HepG2 (cell line): ENCODE data around the gene AXIN2. TPM values are rescaled to one million over a fixed set of nuclear protein-coding genes. Genes with fewer than 3 reads are reported as not detected.

ENCODE experiments used
- ATAC-seq: fragments of 200-7000 bp; cut with Tn5 transposase; 3 replicates; pipeline ENCODE4 v1.9.1; 2020; ENCODE audit warnings: mild to moderate bottlenecking, moderate library complexity
- BruUV-seq: library from RNA; stranded (reverse); fragments of 400-500 nt; replicated peaks from 2 replicates; lab custom pipeline; 2021; lab: Mats Ljungman, UMichigan
- CTCF ChIA-PET: fragments of 300-600 bp; formaldehyde crosslinking; extraction: SDS; loops from one replicate; lab custom pipeline; 2021; ENCODE audit warnings: low total read pairs, inconsistent platforms, low intra/inter-chr PET ratio; lab: Yijun Ruan, JAX
- POLR2A ChIA-PET: fragments of 350-600 bp; sonication (Branson Sonifier 250); formaldehyde crosslinking; loops from one replicate; lab custom pipeline; 2020; ENCODE audit warnings: antibody characterized with exemption, inconsistent platforms; lab: Yijun Ruan, JAX
- DNase-seq: peaks from one replicate; pipeline ENCODE4 v3.0.0-alpha.2; 2015; ENCODE audit warnings: low spot score
- FAIRE-seq: peaks from 3 replicates; lab custom pipeline; 2011; peaks lifted over from hg19 to GRCh38; lab: Jason Lieb, UNC
- H2AFZ ChIP-seq: one replicate; pipeline ENCODE4 v1.6.1; 2011; ENCODE audit warnings: low read length, inconsistent platforms
- H3K27ac ChIP-seq: fragments of 300-600 bp; 3 replicates; pipeline ENCODE4 v1.8.0; 2011; ENCODE audit warnings: mixed run types, mild to moderate bottlenecking, mixed read lengths, low read length, inconsistent platforms; ENCODE audit not compliant: insufficient read depth; ENCODE audit errors: extremely low read length
- H3K27me3 ChIP-seq, 2 experiments: fragments of 200-600 bp in 1 of 2; 2 replicates in 1 of 2; 3 replicates in 1 of 2; pipeline versions ENCODE4 v1.6.0 to v1.8.0; 2011; ENCODE audit warnings: low read length in 2 of 2, mild to moderate bottlenecking in 2 of 2, moderate library complexity in 2 of 2, inconsistent platforms in 1 of 2; ENCODE audit not compliant: insufficient read depth in 2 of 2, control insufficient read depth in 1 of 2
- H3K36me3 ChIP-seq, 2 experiments: fragments of 200-600 bp in 1 of 2; replicated peaks in 1 of 2; 2 replicates in 1 of 2; 3 replicates in 1 of 2; pipeline versions ENCODE4 v1.5.1 to v1.8.0; 2011; ENCODE audit warnings: low read length in 2 of 2, inconsistent platforms in 1 of 2; ENCODE audit not compliant: insufficient read depth in 2 of 2, control insufficient read depth in 1 of 2
- H3K4me1 ChIP-seq: 2 replicates; pipeline ENCODE4 v1.5.1; 2012; ENCODE audit warnings: low read length, inconsistent platforms; ENCODE audit not compliant: insufficient read depth
- H3K4me2 ChIP-seq: 2 replicates; pipeline ENCODE4 v1.6.0; 2011; ENCODE audit warnings: low read depth, low read length, inconsistent platforms
- H3K4me3 ChIP-seq, 3 experiments: fragments of 200-600 bp in 1 of 3; sonication (generic), shearing (Covaris generic) in 1 of 3; replicated peaks in 1 of 3; 2 replicates each; pipeline ENCODE4 v1.5.1; 2011 to 2016; ENCODE audit warnings: low read length in 3 of 3, inconsistent platforms in 2 of 3, low read depth in 2 of 3, mild to moderate bottlenecking in 2 of 3, control low read depth in 1 of 3, mixed read lengths in 1 of 3; ENCODE audit not compliant: insufficient read depth in 1 of 3
- H3K79me2 ChIP-seq: one replicate; pipeline ENCODE4 v1.6.1; 2011; ENCODE audit warnings: low read length, inconsistent platforms; ENCODE audit not compliant: insufficient read depth
- H3K9ac ChIP-seq: 2 replicates; pipeline ENCODE4 v1.6.0; 2011; ENCODE audit warnings: mild to moderate bottlenecking, low read depth, low read length, inconsistent platforms; ENCODE audit not compliant: insufficient read depth
- H3K9me3 ChIP-seq: 2 replicates; pipeline ENCODE4 v1.5.1; 2012; ENCODE audit warnings: mild to moderate bottlenecking, low read length
- H4K20me1 ChIP-seq: 2 replicates; pipeline ENCODE4 v1.6.0; 2011; ENCODE audit warnings: inconsistent platforms, mild to moderate bottlenecking, low read length, moderate library complexity; ENCODE audit not compliant: insufficient read depth
- AGO2 ChIP-seq: fragments of 200-400 bp; formaldehyde crosslinking; optimal IDR thresholded peaks from 2 replicates; pipeline ENCODE3; 2017; ENCODE audit warnings: mild to moderate bottlenecking, low read depth, low read length, moderate library complexity
- DPF2 ChIP-seq: sonication (generic); formaldehyde crosslinking; IDR thresholded peaks from 2 replicates; pipeline ENCODE4 v1.4.0; 2020; ENCODE audit warnings: mild to moderate bottlenecking, low read depth, missing genetic modification reagents, borderline replicate concordance
- ETV6 ChIP-seq: sonication (generic); formaldehyde crosslinking; conservative IDR thresholded peaks from 2 replicates; pipeline ENCODE4 v1.4.0; 2020; ENCODE audit warnings: missing genetic modification reagents
- POLR2AphosphoS2 ChIP-seq: IDR thresholded peaks from 2 replicates; pipeline ENCODE4 v1.6.1; 2011; ENCODE audit warnings: low read depth, low read length, improper control_type of control experiment
- POLR2G ChIP-seq: fragments of 200-400 bp; formaldehyde crosslinking; IDR thresholded peaks from 2 replicates; pipeline ENCODE4 v1.6.1; 2018; ENCODE audit warnings: mild to moderate bottlenecking, low read depth, low read length, moderate library complexity
- SCMH1 ChIP-seq: sonication (generic); formaldehyde crosslinking; IDR thresholded peaks from 2 replicates; pipeline ENCODE4 v1.9.0; 2021; ENCODE audit warnings: missing genetic modification reagents, mild to moderate bottlenecking, borderline replicate concordance
- ZNF160 ChIP-seq: sonication (generic); formaldehyde crosslinking; IDR thresholded peaks from 2 replicates; pipeline ENCODE4 v1.8.0; 2022; ENCODE audit warnings: mild to moderate bottlenecking, inconsistent platforms, missing genetic modification reagents
- ZNF3 ChIP-seq: IDR thresholded peaks from 2 replicates; pipeline ENCODE4 v1.7.0; 2017; ENCODE audit warnings: inconsistent platforms
- ZNF580 ChIP-seq: IDR thresholded peaks from 2 replicates; pipeline ENCODE4 v1.6.1; 2016; ENCODE audit warnings: low read depth, borderline replicate concordance
- ZNF782 ChIP-seq: sonication (generic); formaldehyde crosslinking; IDR thresholded peaks from 2 replicates; pipeline ENCODE4 v1.4.0; 2020; ENCODE audit warnings: missing genetic modification reagents, mild to moderate bottlenecking, borderline replicate concordance
- WGBS: methylation state at CpG from one replicate; pipeline ENCODE4 v1.1.6; 2017; ENCODE audit warnings: low lambda C conversion rate; 5-methylcytosine and 5-hydroxymethylcytosine counted together
- in situ Hi-C: cut with HindIII; loops from 2 replicates; pipeline ENCODE4 v1.10.0; 2017; ENCODE audit warnings: low pct_unique_long_range_greater_than_20kb; ENCODE audit not compliant: extremely low pct_ligation_motif_present
- intact Hi-C: fragments of 100-400 bp; cut with micrococcal nuclease; formaldehyde crosslinking; loops from one replicate; pipeline ENCODE4 v1.10.0; 2022; ENCODE audit not compliant: unreplicated experiment
- polyA plus RNA-seq, 8 experiments: library from polyadenylated mRNA; depleted of rRNA in 3 of 8; stranded (reverse) in 7 of 8; unstranded in 1 of 8; fragments of >200 nt; fragmentation: Illumina TruSeq in 4 of 8; extraction: Trizol in 4 of 8; gene quantifications; 2 replicates each; pipeline versions ENCODE4 v1.2.1 to v1.2.3, GENCODE V29; 2011 to 2016; ENCODE audit warnings: low read depth in 4 of 8, missing spikeins in 1 of 8, mixed read lengths in 1 of 8; ENCODE audit not compliant: insufficient read depth in 1 of 8
- total RNA-seq, 5 experiments: library from RNA; depleted of rRNA; stranded (reverse); fragments of >200 nt; fragmentation: Illumina TruSeq; extraction: Trizol; gene quantifications; 2 replicates each; pipeline ENCODE4 v1.2.3, GENCODE V29; 2016; ENCODE audit warnings: low read depth in 1 of 5
- TF ChIP-seq, protein P1 (sequence below): sonication (generic); formaldehyde crosslinking; IDR thresholded peaks from 2 replicates; pipeline ENCODE4 v1.5.1; 2020; ENCODE audit warnings: mild to moderate bottlenecking, missing genetic modification reagents, borderline replicate concordance
- TF ChIP-seq, protein P2 (sequence below): IDR thresholded peaks from 2 replicates; pipeline ENCODE4 v1.6.1; 2016; ENCODE audit warnings: mild to moderate bottlenecking, missing biosample characterization, missing genetic modification reagents

AXIN2 gene
- total and polyA plus RNA-seq, 2 of the 13 experiments (the other 11 are each of a cell fraction or from before 2014, with no cell fraction given), result 58.6 to 63.4 TPM

- Histone ChIP-seq H2AFZ (no peak overlapping the region), H3K4me1 (no peaks in the 10 kb centered on the region), H3K9ac (no peak overlapping the region), H3K79me2 (no peaks in the 10 kb centered on the region), H3K27ac (no peak overlapping the region), H3K4me3 (no peak overlapping the region; a peak in 1 of 6 replicates), H3K4me2 (peak overlapping the region; percentile 42), H4K20me1 (no peaks in the 10 kb centered on the region; the same call in 1 of the 2 replicates), H3K9me3 (no peaks in the 10 kb centered on the region), H3K27me3 (no peaks in the 10 kb centered on the region; a peak in 1 of 5 replicates), H3K36me3 (peaks cover 55 to 68% of the 10 kb centered on the region in 2 experiments)
- FAIRE-seq (no peak), ATAC-seq (no peak), DNase-seq (no peak)
- CTCF ChIA-PET, result no interaction called here
- no TSS peak for BruUV-seq
- 84% methylated on average over 8 of the region's 9 CpGs for WGBS
- POLR2A ChIA-PET, result interaction anchor here (1.1 kb wide), 1 partner anchor 13 kb away, joined by 4 read pairs; no protein-coding TSS in a partner anchor
- in situ Hi-C loops (no loop called here), intact Hi-C loops (loop anchor here (10.0 kb wide), 1 partner anchor 403 kb away; no protein-coding TSS in a partner anchor)
- TF ChIP-seq POLR2AphosphoS2 (0 out of 2 replicates have a peak, but pooled peaks have one; percentile 27), DPF2 (CRISPR knock-in tag) (no peak), ZNF782 (CRISPR knock-in tag) (no peak), SCMH1 (CRISPR knock-in tag) (no peak), ZNF160 (no peak), ETV6 (CRISPR knock-in tag) (no peak), POLR2G (peak; percentile 6; the same call in 1 of the 2 replicates), ZNF580 (no peak), ZNF3 (CRISPR knock-in tag) (no peak), AGO2 (peak; percentile 15)
- TF ChIP-seq, protein P1, sequence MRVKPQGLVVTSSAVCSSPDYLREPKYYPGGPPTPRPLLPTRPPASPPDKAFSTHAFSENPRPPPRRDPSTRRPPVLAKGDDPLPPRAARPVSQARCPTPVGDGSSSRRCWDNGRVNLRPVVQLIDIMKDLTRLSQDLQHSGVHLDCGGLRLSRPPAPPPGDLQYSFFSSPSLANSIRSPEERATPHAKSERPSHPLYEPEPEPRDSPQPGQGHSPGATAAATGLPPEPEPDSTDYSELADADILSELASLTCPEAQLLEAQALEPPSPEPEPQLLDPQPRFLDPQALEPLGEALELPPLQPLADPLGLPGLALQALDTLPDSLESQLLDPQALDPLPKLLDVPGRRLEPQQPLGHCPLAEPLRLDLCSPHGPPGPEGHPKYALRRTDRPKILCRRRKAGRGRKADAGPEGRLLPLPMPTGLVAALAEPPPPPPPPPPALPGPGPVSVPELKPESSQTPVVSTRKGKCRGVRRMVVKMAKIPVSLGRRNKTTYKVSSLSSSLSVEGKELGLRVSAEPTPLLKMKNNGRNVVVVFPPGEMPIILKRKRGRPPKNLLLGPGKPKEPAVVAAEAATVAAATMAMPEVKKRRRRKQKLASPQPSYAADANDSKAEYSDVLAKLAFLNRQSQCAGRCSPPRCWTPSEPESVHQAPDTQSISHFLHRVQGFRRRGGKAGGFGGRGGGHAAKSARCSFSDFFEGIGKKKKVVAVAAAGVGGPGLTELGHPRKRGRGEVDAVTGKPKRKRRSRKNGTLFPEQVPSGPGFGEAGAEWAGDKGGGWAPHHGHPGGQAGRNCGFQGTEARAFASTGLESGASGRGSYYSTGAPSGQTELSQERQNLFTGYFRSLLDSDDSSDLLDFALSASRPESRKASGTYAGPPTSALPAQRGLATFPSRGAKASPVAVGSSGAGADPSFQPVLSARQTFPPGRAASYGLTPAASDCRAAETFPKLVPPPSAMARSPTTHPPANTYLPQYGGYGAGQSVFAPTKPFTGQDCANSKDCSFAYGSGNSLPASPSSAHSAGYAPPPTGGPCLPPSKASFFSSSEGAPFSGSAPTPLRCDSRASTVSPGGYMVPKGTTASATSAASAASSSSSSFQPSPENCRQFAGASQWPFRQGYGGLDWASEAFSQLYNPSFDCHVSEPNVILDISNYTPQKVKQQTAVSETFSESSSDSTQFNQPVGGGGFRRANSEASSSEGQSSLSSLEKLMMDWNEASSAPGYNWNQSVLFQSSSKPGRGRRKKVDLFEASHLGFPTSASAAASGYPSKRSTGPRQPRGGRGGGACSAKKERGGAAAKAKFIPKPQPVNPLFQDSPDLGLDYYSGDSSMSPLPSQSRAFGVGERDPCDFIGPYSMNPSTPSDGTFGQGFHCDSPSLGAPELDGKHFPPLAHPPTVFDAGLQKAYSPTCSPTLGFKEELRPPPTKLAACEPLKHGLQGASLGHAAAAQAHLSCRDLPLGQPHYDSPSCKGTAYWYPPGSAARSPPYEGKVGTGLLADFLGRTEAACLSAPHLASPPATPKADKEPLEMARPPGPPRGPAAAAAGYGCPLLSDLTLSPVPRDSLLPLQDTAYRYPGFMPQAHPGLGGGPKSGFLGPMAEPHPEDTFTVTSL, result 0 out of 2 replicates have a peak, but pooled peaks have one; percentile 13
- TF ChIP-seq, protein P2, sequence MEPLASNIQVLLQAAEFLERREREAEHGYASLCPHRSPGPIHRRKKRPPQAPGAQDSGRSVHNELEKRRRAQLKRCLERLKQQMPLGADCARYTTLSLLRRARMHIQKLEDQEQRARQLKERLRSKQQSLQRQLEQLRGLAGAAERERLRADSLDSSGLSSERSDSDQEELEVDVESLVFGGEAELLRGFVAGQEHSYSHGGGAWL (CRISPR knock-in tag), result no peak
These were observed 10.0 kb downstream of the AXIN2 start for GRCh38 chr17:65551267-65552040.
